ENCODE data around the gene AGMO.

The AGMO gene

GRCh38 chr7:15218261-15218660 lies 343.6 kb downstream of the AGMO start:
- DNase-seq (ENCODE audit: low spot score) = no peak

DNA sequence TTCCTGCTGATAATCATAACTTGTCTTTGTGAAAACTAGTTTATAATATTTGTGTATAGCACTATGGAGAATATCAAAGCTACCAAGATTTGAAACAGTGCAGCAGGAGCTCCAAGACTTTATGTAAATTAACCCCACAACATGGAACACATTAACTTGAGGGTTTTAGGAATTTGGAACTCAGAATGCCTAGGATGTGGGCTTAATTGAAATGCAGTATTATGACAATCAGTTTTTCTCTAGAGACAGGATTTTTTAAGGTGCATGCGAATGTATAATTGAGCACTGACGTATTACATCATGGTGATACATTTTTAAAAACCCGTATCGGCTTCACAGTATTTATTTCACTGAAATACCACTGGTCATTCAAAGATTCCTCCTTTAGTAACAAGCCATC lies 346.2 kb downstream of the AGMO start:
- no peak for DNase-seq (ENCODE audit: low spot score)

DNA sequence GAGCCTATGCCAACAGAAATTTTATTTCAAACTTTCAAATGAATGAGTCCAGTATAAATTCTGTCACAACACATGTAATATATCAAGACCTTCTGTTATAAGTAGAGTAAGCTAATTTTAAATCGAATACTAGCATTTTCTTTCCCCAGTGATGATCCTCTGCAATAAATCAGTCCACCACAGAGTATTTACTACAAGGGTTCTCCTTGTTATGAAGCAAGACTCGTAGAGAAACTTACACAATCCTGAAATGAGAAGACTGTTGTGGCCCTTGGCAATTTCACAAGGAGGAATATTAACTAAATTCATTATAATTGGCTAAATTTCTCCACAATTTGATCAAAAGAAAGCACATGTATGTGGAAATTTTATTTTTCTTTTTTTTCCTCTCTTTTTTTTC lies 346.8 kb downstream of the AGMO start:
- no peak for DNase-seq (ENCODE audit: low spot score)

DNA sequence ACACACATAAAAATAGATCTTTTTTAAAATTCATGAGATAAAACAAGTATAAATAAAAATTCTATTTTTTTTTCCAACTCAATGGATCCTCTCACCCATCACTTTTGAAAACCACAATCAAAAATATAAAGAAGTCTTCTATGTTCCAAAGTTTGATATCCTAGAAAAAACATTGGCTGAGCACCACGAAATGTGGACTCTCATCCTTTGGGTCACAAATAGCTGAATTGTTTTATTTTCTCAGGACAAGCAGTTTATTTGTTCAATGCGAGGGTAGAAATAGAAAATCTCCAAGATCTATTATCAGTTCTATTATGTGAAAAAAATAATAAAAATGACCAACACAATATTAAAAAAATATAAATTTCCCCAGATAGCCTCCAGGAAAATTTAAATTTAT lies 348.7 kb downstream of the AGMO start:
- no peak for DNase-seq (ENCODE audit: low spot score)

GRCh38 chr7:15209429-15209828 lies 352.4 kb downstream of the AGMO start:
- DNase-seq (ENCODE audit: low spot score) = no peak

GRCh38 chr7:15204421-15204820 lies 357.4 kb downstream of the AGMO start:
- no peak for DNase-seq (ENCODE audit: low spot score)

DNA sequence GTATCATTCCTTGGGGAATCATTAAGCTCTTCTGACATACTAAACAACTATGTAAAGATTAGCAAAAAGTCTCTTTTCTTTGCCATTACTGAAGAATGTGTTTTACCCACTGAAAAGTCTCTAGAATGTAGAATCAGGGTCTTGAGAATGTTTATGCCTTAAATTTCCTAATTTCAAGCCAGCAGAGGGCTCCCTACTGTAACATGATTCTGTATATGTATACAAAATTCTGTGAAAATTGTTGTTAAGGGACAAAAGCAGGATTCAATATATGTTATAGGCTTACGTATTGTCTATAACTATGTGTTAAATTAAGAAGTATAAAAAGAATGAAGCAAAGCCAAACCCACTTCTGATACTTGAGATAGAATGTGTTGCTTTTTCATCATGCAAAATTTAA lies 362.3 kb downstream of the AGMO start:
- no peak for DNase-seq (ENCODE audit: low spot score)

GRCh38 chr7:15197042-15197977 lies 364.5 kb downstream of the AGMO start:
- DNase-seq (ENCODE audit: low spot score) = no peak

DNA sequence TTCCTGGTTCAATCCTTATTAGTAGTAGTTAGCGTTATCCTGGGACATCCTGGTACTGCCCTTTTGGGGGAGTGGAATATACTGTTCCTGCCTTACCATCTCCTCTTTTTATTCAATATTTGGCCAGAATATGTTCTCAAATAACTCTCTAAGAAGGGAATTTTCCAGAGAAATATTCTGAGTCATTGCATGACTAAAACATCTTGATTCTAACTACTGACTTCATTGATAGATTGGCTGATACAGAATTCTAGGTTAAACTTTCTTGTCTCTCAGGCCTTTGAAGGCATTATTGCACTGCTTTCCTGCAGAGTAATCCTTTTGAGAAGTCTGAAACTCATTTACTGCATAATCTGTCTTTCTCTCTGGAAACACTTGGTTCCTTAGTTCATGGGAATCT lies 383.8 kb downstream of the AGMO start:
- no peak for DNase-seq (ENCODE audit: low spot score)

DNA sequence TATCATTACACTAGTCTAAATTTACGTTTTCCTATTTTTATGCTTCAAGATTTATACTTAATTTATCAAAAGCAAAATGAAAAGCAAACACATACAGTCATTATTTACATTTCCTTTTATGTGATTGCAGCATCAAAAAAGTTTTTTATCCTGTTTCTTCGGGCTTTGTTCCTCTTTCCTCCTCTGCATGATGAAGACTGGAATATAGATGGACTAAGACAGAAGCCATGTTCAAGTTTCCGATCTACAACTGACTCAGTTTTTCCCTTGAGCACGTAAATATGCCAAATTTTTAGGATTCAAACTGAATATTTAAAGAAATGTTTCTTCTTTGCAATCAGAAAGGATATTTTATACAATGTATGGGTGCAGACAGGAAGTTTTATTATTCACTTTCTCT lies 385.7 kb downstream of the AGMO start:
- DNase-seq (ENCODE audit: low spot score) = no peak

GRCh38 chr7:15175152-15175551 lies 386.7 kb downstream of the AGMO start:
- DNase-seq (ENCODE audit: low spot score) = no peak

- no peak for DNase-seq (ENCODE audit: low spot score)
These were observed 387.3 kb downstream of the AGMO start for GRCh38 chr7:15174485-15174884.

DNA sequence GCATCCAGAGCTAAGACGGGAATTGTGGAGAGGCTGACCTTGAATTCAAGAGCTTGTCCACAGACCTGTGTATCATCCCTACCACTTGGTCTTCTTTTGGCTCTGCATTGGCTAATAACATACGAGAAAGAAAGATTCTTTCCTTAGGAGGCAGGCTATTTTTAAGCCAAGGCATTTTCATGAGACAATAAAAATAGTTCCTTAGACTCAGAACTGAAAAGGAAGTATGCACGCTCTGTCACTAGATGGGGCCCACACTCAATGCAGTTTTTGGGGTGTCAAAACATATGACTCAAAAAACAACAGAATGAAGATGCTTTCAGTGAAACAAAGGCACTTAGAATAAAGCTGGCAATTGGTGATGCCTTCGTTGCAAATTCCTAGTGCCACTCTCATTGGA lies 393.3 kb downstream of the AGMO start:
- DNase-seq (ENCODE audit: low spot score) = no peak

- no peak for DNase-seq (ENCODE audit: low spot score)
These were observed 393.9 kb downstream of the AGMO start for GRCh38 chr7:15167912-15168311.

GRCh38 chr7:15166620-15167019 lies 395.2 kb downstream of the AGMO start:
- DNase-seq (ENCODE audit: low spot score) = no peak

- DNase-seq (ENCODE audit: low spot score) = no peak
These were observed 402.6 kb downstream of the AGMO start for GRCh38 chr7:15159261-15159660.

GRCh38 chr7:15158141-15158810 lies 403.5 kb downstream of the AGMO start:
- no peak for DNase-seq (ENCODE audit: low spot score)
